NCI-H146 (cell line): Measurements from ENCODE around the gene ANAPC2.
A peak's percentile ranks its signal among the peaks of the same experiment; 100 is the strongest.

Experiments
- DNase-seq: peaks from one replicate; lab custom pipeline; 2025; lab: John Stamatoyannopoulos, UW

The ANAPC2 gene

DNA sequence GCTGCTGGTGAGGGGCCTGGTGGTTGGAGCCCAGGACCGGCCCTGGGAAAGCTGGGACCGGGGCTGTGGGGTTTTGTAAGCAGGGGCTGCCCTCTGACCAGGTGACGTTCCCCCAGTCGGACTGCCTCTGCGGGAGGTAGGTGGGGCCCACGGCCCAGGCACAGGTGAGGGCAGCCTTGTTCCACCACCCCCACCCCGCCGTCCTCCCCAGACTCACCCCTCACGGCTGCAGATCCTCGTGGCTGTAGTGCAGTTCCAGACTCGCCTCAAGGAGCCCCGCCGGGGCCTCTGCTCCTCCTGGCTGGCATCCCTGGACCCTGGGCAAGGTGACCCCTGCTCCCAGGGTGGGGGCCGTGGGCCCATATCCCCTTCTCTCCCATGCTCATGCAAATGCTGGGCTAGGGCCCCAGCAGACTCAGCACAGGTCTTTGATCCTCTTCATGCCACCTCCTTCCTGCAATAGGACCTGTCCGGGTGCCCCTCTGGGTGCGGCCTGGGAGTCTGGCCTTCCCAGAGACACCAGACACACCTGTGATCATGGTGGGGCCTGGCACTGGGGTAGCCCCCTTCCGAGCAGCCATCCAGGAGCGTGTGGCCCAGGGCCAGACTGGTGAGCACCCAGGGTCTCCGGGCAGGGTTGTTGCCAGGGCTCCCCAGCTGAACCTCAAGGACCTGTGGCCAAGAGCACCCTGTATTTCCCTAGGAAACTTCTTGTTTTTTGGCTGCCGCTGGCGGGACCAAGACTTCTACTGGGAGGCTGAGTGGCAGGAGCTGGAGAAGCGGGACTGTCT lies 27.0 kb upstream of the ANAPC2 start:
- DNase-seq = no peak

GRCh38 chr9:137214620-137215019 lies 26.3 kb upstream of the ANAPC2 start:
- DNase-seq = no peak

- DNase-seq = no peak
These were observed 25.1 kb upstream of the ANAPC2 start for GRCh38 chr9:137213160-137214060.

GRCh38 chr9:137212520-137212919 lies 24.2 kb upstream of the ANAPC2 start:
- no peak for DNase-seq

- no peak for DNase-seq
These were observed 23.2 kb upstream of the ANAPC2 start for GRCh38 chr9:137211532-137211931.

- no peak for DNase-seq
These were observed 18.2 kb upstream of the ANAPC2 start for GRCh38 chr9:137206602-137207001.

DNA sequence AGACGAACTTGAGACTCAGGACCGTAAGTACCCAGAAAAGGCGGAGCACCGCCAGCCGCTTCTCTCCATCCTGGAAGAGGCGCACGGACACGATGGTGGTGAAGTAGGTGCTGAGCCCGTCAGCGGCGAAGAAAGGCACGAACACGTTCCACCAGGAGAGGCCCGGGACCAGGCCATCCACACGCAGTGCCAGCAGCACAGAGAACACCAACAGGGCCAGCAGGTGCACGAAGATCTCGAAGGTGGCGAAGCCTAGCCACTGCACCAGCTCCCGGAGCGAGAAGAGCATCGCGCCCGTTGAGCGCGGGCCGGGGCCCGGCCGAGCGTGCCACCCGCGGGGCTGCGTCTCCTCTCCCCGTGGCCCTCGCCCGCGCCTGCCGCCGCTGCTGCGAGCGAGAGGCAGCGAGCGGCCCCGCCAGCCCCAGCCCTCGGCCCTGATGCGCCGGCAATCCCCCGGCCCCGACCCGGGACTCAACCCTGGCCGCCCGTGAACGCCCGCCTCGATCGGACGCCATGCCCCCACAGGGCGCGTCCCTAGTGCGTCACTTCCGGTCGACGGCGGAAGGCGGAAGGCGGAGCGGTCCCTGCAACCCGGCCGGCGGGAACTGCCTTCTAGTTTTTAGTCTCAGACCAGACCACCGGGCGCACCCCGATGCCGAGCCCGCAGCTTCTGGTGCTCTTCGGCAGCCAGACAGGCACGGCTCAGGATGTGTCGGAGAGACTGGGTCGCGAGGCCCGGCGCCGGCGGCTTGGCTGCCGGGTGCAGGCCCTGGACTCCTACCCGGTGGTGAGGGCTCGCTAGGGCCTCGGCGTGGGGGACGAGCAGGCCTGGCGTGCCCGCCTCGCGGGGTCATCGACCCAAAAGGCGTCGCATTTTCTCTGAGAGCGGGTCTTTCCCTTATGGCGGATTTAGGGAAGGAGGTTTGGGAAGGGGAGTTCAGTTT lies 17.0 kb upstream of the ANAPC2 start, which contains the start of the genes NDOR1 and TMEM203:
Gene NDOR1, plus strand, starts transcription at position 575 of the 944 bp plus-strand sequence. Its CDS starts 78 bp downstream, at position 653.
Gene TMEM203, minus strand, starts transcription at position 523 of the 944 bp plus-strand sequence. Its CDS starts 234 bp downstream, at position 289.
- DNase-seq = peak; percentile 70

- no peak for DNase-seq
These were observed 16.4 kb upstream of the ANAPC2 start for GRCh38 chr9:137204731-137205125.

DNA sequence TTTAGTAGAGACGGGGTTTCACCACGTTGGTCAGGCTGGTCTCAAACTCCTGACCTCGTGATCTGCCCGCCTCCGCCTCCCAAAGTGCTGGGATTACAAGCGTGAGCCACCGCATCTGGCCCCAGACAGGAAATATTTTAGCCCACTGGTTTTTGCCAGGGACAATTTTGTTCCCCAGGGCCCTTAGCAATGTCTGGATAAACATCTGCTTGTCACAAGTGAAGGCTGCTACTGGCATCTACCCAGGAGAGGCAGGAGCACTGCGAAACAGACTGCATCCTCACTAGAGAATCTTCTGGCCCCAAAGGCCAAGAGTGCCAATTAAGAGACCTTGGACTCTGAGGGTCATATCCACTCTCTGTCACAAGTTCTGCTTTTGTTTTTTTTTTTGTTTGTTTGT lies 14.6 kb upstream of the ANAPC2 start:
- DNase-seq = no peak

DNA sequence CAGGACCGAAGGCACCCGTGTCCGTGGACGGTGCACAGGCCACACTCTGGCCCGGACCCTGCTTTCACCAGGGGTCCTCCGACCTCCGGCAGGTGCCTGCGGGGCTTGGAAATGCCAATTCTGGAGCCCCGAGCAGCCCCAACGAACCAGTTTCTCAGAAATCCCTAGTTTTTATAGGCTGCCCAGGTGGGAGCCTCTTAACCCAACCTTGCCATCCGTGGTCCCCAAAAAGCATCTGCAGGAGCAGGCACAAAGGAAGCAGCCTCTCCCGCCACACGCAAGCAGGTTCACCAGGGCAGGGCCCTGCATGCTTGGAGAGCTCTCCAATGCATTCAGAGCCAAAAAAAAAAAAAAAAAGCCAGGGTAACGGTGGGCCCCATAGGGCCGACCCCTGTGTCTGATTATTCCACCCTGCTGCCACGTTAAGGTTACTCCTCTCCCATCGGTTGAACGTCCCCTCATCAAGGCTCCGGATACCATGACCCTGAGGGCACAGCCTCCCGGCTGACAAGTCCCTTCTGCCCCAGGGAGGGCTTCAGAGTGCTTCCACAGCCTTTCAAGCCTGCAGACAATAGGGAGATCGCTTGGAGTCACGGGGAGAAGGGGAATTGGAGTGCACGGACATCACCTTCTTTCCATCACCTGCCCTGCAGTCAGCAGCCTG lies 13.0 kb upstream of the ANAPC2 start:
- DNase-seq = no peak

GRCh38 chr9:137200311-137201204 lies 12.2 kb upstream of the ANAPC2 start, which contains the start of gene TPRN:
Gene TPRN, minus strand, starts transcription at chr9:137200741. Its CDS starts 30 bp downstream, at chr9:137200711.
- DNase-seq = peak; percentile 99

GRCh38 chr9:137199411-137200121 lies 11.2 kb upstream of the ANAPC2 start:
- DNase-seq = no peak

- DNase-seq = no peak
These were observed 10.5 kb upstream of the ANAPC2 start for GRCh38 chr9:137198902-137199283.

DNA sequence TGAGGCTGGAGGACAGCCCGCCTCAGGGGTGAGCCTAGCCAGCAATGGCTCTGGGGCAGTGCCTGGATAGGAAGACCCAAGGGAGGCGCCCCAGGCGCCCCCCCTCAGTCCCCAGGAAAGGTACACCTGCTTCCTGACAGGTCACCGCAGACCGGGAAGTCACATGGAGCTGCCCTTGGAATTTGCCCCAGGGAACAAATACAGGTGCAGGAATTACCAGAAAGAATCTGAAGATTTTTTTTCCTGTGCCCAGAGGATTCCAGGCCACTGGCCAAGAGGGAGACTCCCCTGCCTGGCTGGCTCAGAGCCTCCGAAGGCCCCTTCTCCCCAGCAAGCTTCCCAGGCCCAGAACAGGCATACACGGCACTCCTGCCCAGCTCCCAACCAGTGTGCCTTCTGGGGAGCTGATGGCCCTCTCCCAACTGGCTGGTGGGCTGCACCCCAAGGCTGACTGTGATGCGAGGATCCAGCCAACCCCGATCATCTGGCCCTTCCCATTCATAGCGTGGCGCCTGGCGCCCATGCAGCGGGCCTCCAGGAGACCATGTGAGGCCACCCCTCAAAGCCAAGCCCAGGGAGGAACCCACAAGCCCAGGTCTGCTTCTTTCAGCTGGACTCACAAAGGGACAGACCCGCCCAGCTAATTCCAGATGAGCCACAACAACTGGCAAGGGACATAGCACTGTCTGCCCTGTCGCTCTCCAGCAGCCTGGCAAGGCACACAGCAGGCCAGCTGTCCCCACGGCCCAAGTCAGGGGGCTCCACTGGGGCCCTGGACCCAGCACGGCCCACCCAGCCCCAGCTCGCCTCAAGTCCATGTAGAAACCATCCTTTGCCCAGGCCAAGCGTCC lies 9.9 kb upstream of the ANAPC2 start:
- peak; percentile 12 for DNase-seq

DNA sequence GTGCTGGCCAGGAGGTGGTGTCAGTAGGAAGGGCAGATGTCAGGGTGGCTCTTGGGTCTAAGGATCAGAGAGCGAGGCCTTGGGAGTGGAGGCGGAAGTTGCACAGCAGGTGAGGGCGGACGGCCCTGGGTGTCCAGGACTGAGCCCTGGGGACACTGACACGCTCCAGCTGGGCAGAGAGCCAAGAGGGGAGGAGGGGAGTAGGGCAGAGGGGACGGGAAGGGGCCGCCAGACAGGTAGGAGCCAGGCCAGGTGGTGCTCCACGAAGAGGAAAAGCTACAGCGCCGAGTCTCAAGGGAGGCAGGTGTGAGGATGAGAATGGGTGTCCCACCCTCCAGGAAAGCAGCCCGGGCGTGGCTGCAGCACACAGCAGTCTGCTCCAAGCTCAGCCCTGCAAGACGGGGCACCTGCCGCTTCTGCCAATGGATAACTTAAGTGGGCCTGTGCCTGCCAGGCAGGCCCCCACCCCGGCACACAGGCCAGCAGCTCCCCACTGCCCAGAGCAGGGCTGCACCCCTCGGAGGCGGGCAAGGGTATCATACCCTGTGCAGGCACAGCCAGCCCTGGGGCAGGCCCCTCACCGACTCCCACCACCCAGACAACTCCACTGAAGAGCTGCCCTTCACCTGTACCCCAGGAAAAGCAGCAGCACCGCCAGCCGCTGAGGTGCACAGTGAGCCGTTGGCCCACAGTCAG lies 7.3 kb upstream of the ANAPC2 start:
- peak; percentile 86 for DNase-seq

- DNase-seq = no peak
These were observed 6.5 kb upstream of the ANAPC2 start for GRCh38 chr9:137194909-137195308.

GRCh38 chr9:137194388-137194787 lies 6.0 kb upstream of the ANAPC2 start:
- DNase-seq = no peak

GRCh38 chr9:137193771-137194170 lies 5.4 kb upstream of the ANAPC2 start:
- no peak for DNase-seq
